GM23248 (cell line): Measurements from ENCODE around the gene MCTP2. TPM values are rescaled to one million over a fixed set of nuclear protein-coding genes. Genes with fewer than 3 reads are reported as not detected.

Experiments used
- DNase-seq: peaks from one replicate; pipeline ENCODE4 v3.0.0-alpha.2; 2015
- H2AFZ ChIP-seq: fragments of 200-600 bp; sonication (generic); 2 replicates; pipeline ENCODE4 v1.6.1; 2016; ENCODE audit warnings: antibody characterized with exemption
- H3F3A ChIP-seq: fragments of 200-600 bp; sonication (generic); 2 replicates; pipeline ENCODE4 v1.6.1; 2016; ENCODE audit warnings: mild to moderate bottlenecking, antibody characterized with exemption, mixed run types; ENCODE audit not compliant: insufficient read depth
- H3K27ac ChIP-seq: fragments of 200-600 bp; sonication (generic); 2 replicates; pipeline ENCODE4 v1.5.1; 2016; ENCODE audit warnings: mild to moderate bottlenecking
- H3K27me3 ChIP-seq: fragments of 200-600 bp; sonication (generic); replicated peaks from 2 replicates; pipeline ENCODE4 v1.6.1; 2016; ENCODE audit warnings: mild to moderate bottlenecking; ENCODE audit not compliant: insufficient read depth
- H3K36me3 ChIP-seq: fragments of 200-600 bp; sonication (generic); 2 replicates; pipeline ENCODE4 v1.6.1; 2016; ENCODE audit warnings: low read depth, mild to moderate bottlenecking
- H3K4me1 ChIP-seq: fragments of 200-600 bp; sonication (generic); 2 replicates; pipeline ENCODE4 v1.6.1; 2016; ENCODE audit warnings: mild to moderate bottlenecking; ENCODE audit not compliant: insufficient read depth
- H3K4me2 ChIP-seq: fragments of 200-600 bp; sonication (generic); one replicate; pipeline ENCODE4 v1.6.1; 2016; ENCODE audit warnings: mild to moderate bottlenecking; ENCODE audit not compliant: unreplicated experiment
- H3K4me3 ChIP-seq: fragments of 200-600 bp; sonication (generic); 2 replicates; pipeline ENCODE4 v1.5.1; 2016; ENCODE audit warnings: mild to moderate bottlenecking
- H3K79me2 ChIP-seq: fragments of 200-600 bp; sonication (generic); 2 replicates; pipeline ENCODE4 v1.6.1; 2016; ENCODE audit warnings: mild to moderate bottlenecking; ENCODE audit not compliant: insufficient read depth
- H3K9ac ChIP-seq: fragments of 200-600 bp; sonication (generic); 2 replicates; pipeline ENCODE4 v1.6.1; 2016; ENCODE audit warnings: mild to moderate bottlenecking
- H3K9me2 ChIP-seq: fragments of 200-600 bp; sonication (generic); 2 replicates; pipeline ENCODE4 v1.6.1; 2016; ENCODE audit warnings: mixed run types, mild to moderate bottlenecking, moderate library complexity; ENCODE audit not compliant: insufficient read depth
- H3K9me3 ChIP-seq: fragments of 200-600 bp; sonication (generic); one replicate; pipeline ENCODE4 v1.6.1; 2017; ENCODE audit warnings: low read depth
- H4K20me1 ChIP-seq: fragments of 200-600 bp; sonication (generic); 2 replicates; pipeline ENCODE4 v1.6.0; 2016; ENCODE audit not compliant: insufficient read depth
- EZH2 ChIP-seq: fragments of 200-600 bp; sonication (generic); IDR thresholded peaks from 2 replicates; pipeline ENCODE4 v1.6.1; 2018; ENCODE audit warnings: antibody characterized with exemption, mild to moderate bottlenecking; ENCODE audit not compliant: insufficient read depth, poor library complexity, severe bottlenecking
- EZH2phosphoT487 ChIP-seq: fragments of 200-600 bp; sonication (generic); IDR thresholded peaks from 2 replicates; pipeline ENCODE4 v1.6.1; 2018; ENCODE audit warnings: antibody characterized with exemption, moderate library complexity, mild to moderate bottlenecking, low read depth; ENCODE audit not compliant: insufficient read depth
- WGBS, 2 experiments: methylation state at CpG; one replicate each; pipeline ENCODE4 v1.1.6; 2015 to 2017; ENCODE audit warnings: low lambda C conversion rate in 2 of 2, low coverage in 1 of 2; ENCODE audit errors: missing lambda C conversion rate in 2 of 2; 5-methylcytosine and 5-hydroxymethylcytosine counted together
- in situ Hi-C: fragments of 300-500 bp; cut with MboI; formaldehyde crosslinking; loops from 2 replicates; pipeline ENCODE4 v1.15.0; 2020
- polyA plus RNA-seq: library from polyadenylated mRNA; unstranded; fragments of >200 nt; fragmentation: Nextera tagmentation; extraction: Ambion mirVana; gene quantifications from 2 replicates; pipeline ENCODE4 v1.2.1, GENCODE V29; 2016
- total RNA-seq: library from RNA; depleted of rRNA; stranded (reverse); fragments of >200 nt; shearing (Covaris generic); gene quantifications from 2 replicates; pipeline ENCODE4 v1.2.3, GENCODE V29; 2014

Gene MCTP2
- total and polyA plus RNA-seq, 2 experiments from 2014 or later, result 0.70 to 0.97 TPM

DNA sequence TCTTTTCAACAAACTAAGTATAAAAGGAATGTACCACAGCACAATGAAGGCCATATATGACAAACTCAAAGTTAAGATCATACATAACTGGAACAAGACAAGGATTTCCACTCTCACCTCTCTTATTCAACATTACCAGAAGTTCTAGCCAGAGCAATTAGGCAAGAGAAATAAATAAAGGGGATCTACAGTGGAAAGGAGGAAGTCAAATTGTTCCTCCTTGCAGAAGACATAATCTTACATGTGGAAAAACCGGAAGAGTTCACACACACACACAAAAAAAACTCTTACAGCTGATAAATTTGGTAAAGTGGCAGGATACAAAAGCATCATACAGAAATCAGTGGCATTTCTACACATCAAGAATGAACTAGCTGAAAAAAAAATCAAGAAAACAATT is 277.9 kb downstream of the MCTP2 start:
- TF ChIP-seq EZH2phosphoT487 (no peak), EZH2 (no peak)
- no peak overlapping the region for H2AFZ ChIP-seq
- no peak overlapping the region for H3K4me2 ChIP-seq
- H4K20me1 ChIP-seq, result no peaks in the 10 kb centered on the region
- no peak overlapping the region for H3K4me3 ChIP-seq
- H3K27ac ChIP-seq, result no peak overlapping the region
- H3K36me3 ChIP-seq, result no peaks in the 10 kb centered on the region
- no peaks in the 10 kb centered on the region for H3K27me3 ChIP-seq
- no peaks in the 10 kb centered on the region for H3K4me1 ChIP-seq
- no peak for DNase-seq
- H3K79me2 ChIP-seq, result no peaks in the 10 kb centered on the region
- in situ Hi-C loops, result no loop called here
- no peaks in the 10 kb centered on the region for H3K9me3 ChIP-seq
- no peak overlapping the region for H3K9ac ChIP-seq
- WGBS, 2 experiments, result 0 to 8% methylated on average over 1 of the region's 1 CpG
- no peaks in the 10 kb centered on the region for H3F3A ChIP-seq
- no peaks in the 10 kb centered on the region for H3K9me2 ChIP-seq

DNA sequence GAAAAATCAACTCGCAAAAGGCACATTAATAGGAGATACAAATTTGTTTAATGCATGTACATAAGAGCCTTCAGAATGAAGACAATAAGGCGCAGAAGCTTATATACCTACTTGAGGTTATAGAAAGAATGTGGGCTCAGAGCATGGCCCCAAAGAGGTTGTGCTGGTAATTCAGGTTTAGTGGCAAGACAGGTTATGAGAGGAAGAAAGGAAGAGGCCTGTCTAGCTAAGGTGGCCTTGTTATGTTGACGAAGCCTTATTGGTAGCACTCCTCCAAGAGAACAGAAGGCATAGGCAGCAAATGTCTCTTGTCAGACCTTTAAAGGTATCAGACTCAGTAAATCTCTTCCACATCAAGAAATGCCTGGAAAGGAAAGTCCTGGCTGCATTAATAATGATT is 290.8 kb downstream of the MCTP2 start:
- Histone ChIP-seq H3K79me2 (no peaks in the 10 kb centered on the region), H3K4me3 (no peak overlapping the region), H3K27me3 (no peaks in the 10 kb centered on the region), H3K9ac (no peak overlapping the region), H3F3A (no peaks in the 10 kb centered on the region), H3K36me3 (no peaks in the 10 kb centered on the region), H3K4me1 (no peaks in the 10 kb centered on the region), H3K9me3 (peaks cover 4% of the 10 kb centered on the region), H3K4me2 (no peak overlapping the region), H3K27ac (no peak overlapping the region), H4K20me1 (no peaks in the 10 kb centered on the region), H2AFZ (no peak overlapping the region), H3K9me2 (no peaks in the 10 kb centered on the region)
- in situ Hi-C loops, result no loop called here
- DNase-seq, result no peak
- no peak for TF ChIP-seq EZH2phosphoT487
- no peak for TF ChIP-seq EZH2
- 42 to 45% methylated on average over 3 of the region's 3 CpGs for WGBS, 2 experiments

DNA sequence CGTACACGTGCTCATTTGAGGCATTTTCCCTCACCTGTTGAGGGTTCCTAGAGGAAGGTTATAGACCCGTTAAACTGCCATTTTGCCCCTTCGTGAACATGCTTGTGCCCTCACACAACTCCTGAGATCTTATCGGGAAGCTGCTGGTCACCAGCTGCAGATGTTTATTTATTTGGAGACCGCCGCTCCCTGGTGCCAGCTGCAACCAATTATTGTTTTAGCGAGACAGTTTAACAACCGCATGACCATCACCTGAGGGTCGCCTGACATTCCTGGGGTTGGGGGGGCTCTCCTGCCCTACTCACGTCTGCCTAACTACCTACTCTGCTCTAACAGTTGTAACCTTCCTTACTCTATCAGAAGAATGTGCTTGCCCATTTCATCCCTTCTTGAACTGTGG is 292.5 kb downstream of the MCTP2 start:
- Histone ChIP-seq H3K9me2 (no peaks in the 10 kb centered on the region), H3K79me2 (no peaks in the 10 kb centered on the region), H2AFZ (no peak overlapping the region), H4K20me1 (no peaks in the 10 kb centered on the region), H3K9me3 (no peaks in the 10 kb centered on the region), H3K27me3 (no peaks in the 10 kb centered on the region), H3K4me3 (no peak overlapping the region), H3K9ac (no peak overlapping the region), H3K4me2 (no peak overlapping the region), H3K4me1 (no peaks in the 10 kb centered on the region), H3K27ac (no peak overlapping the region), H3K36me3 (no peaks in the 10 kb centered on the region), H3F3A (no peaks in the 10 kb centered on the region)
- TF ChIP-seq EZH2phosphoT487, result no peak
- no peak for TF ChIP-seq EZH2
- 8 to 10% methylated on average over 11 of the region's 11 CpGs for WGBS, 2 experiments
- no peak for DNase-seq
- in situ Hi-C loops, result no loop called here

DNA sequence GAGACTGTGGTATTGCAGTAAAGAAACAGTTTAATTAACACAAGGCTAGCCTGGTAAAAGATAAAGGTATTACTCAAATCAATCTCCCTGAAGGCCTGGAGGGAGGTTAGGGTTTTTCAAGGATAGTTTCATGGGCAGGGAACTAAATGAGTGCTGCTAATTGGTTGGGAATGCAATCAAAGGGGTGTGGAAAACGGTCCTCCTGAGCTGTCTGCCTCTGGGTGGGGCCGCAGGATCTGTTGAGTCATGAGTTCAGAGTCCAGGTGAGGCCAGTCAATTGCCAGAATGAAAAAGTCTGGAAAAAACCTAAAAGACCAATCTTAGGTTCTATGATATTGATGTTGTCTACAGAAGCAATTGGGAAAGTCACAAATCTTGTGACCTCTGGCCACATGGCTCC is 293.2 kb downstream of the MCTP2 start:
- Histone ChIP-seq H3K36me3 (no peaks in the 10 kb centered on the region), H3K4me3 (no peak overlapping the region), H3K79me2 (no peaks in the 10 kb centered on the region), H3K4me2 (no peak overlapping the region), H3K27me3 (no peaks in the 10 kb centered on the region), H3K9me2 (no peaks in the 10 kb centered on the region), H3K4me1 (no peaks in the 10 kb centered on the region), H4K20me1 (no peaks in the 10 kb centered on the region), H3K9me3 (no peaks in the 10 kb centered on the region), H3K27ac (no peak overlapping the region), H3F3A (no peaks in the 10 kb centered on the region), H2AFZ (no peak overlapping the region), H3K9ac (no peak overlapping the region)
- DNase-seq, result no peak
- TF ChIP-seq EZH2phosphoT487, result no peak
- WGBS, 2 experiments, result 17 to 24% methylated on average over 2 of the region's 2 CpGs
- in situ Hi-C loops, result no loop called here

DNA sequence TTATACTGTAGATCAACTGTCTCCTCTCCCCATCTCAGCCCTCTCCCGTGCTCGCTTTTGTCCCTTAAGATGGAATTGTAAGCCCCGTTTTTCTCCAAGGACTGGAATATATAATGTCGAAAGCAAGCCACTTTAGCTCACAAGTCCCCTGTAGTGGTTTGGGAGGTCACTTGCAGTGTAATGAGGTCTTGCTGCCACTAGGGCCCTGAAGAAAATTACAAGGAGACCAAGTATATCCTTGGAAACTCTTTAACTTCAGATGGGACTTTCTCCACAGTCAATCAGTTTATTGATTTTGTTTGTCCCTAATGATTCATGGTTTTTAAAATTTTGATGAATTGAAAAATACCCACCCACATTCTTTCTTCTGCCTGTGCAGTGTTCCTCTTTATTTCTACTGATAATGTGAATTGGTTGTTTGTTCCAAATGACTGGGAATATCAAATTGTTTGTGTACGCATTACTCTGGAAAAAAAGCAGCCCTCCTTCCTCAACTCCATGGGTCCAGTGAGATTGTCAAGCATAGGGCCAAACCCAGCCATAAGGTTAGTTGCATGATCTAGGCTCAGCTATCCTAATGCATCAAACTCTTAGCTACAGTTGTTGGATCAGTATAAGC is 294.8 kb downstream of the MCTP2 start:
- H3K4me3 ChIP-seq, result no peak overlapping the region
- no peak for TF ChIP-seq EZH2phosphoT487
- no peak for TF ChIP-seq EZH2
- H3K27me3 ChIP-seq, result no peaks in the 10 kb centered on the region
- H3K27ac ChIP-seq, result no peak overlapping the region
- no peaks in the 10 kb centered on the region for H4K20me1 ChIP-seq
- H2AFZ ChIP-seq, result no peak overlapping the region
- no peaks in the 10 kb centered on the region for H3K4me1 ChIP-seq
- H3F3A ChIP-seq, result no peaks in the 10 kb centered on the region
- no peaks in the 10 kb centered on the region for H3K9me2 ChIP-seq
- in situ Hi-C loops, result no loop called here
- DNase-seq, result no peak
- no peaks in the 10 kb centered on the region for H3K79me2 ChIP-seq
- no peaks in the 10 kb centered on the region for H3K9me3 ChIP-seq
- H3K9ac ChIP-seq, result no peak overlapping the region
- 47 to 51% methylated on average over 5 of the region's 5 CpGs for WGBS, 2 experiments
- H3K36me3 ChIP-seq, result no peaks in the 10 kb centered on the region
- no peak overlapping the region for H3K4me2 ChIP-seq
